Measurements from ENCODE around the gene CRISP2. TPM values are rescaled to one million over a fixed set of nuclear protein-coding genes. Genes with fewer than 3 reads are reported as not detected.
"Not testable (repeated sequence)": the region's sequence is repeated elsewhere in the genome, so short reads cannot be mapped to it uniquely, and the experiment has no call there.

The CRISP2 gene
- total and polyA plus RNA-seq, 2 experiments from 2014 or later: not detected

GRCh38 chr6:49666480-49666879, 46.9 kb downstream of the CRISP2 start:
- Histone ChIP-seq H3K9me2 (ENCODE audit: insufficient read depth) (no peaks in the 10 kb centered on the region), H3K9ac (no peak overlapping the region), H3K4me3 (no peak overlapping the region), H2AFZ (no peak overlapping the region), H4K20me1 (ENCODE audit: insufficient read depth) (no peaks in the 10 kb centered on the region), H3K79me2 (ENCODE audit: insufficient read depth) (no peaks in the 10 kb centered on the region), H3K4me1 (ENCODE audit: insufficient read depth) (no peaks in the 10 kb centered on the region), H3K4me2 (ENCODE audit: unreplicated experiment) (no peak overlapping the region), H3K27me3 (replicated peaks; ENCODE audit: insufficient read depth) (no peaks in the 10 kb centered on the region), H3K27ac (no peak overlapping the region), H3K36me3 (ENCODE audit: low read depth) (no peaks in the 10 kb centered on the region), H3F3A (ENCODE audit: insufficient read depth) (no peaks in the 10 kb centered on the region), H3K9me3 (ENCODE audit: low read depth) (no peaks in the 10 kb centered on the region)
- in situ Hi-C loops (cut with MboI): no loop called here
- no peak for DNase-seq
- TF ChIP-seq EZH2 (IDR thresholded peaks at IDR 0.05; ENCODE audit: insufficient read depth, poor library complexity, severe bottlenecking): no peak
- no peak for TF ChIP-seq EZH2phosphoT487 (IDR thresholded peaks at IDR 0.05; ENCODE audit: insufficient read depth, low read depth)
- 0% methylated on average over 1 of the region's 1 CpG for WGBS, 2 experiments (ENCODE audit: low coverage in 1 of 2, low lambda C conversion rate in 2 of 2, missing lambda C conversion rate in 2 of 2)

GRCh38 chr6:49664817-49665216, 48.5 kb downstream of the CRISP2 start:
- no peak overlapping the region for H3K9ac ChIP-seq
- DNase-seq: no peak
- 29 to 36% methylated on average over 3 of the region's 3 CpGs for WGBS, 2 experiments (ENCODE audit: low coverage in 1 of 2, low lambda C conversion rate in 2 of 2, missing lambda C conversion rate in 2 of 2)
- H3K9me2 ChIP-seq (ENCODE audit: insufficient read depth): no peaks in the 10 kb centered on the region
- no peaks in the 10 kb centered on the region for H4K20me1 ChIP-seq (ENCODE audit: insufficient read depth)
- no peaks in the 10 kb centered on the region for H3K79me2 ChIP-seq (ENCODE audit: insufficient read depth)
- H3F3A ChIP-seq (ENCODE audit: insufficient read depth): no peaks in the 10 kb centered on the region
- TF ChIP-seq EZH2phosphoT487 (IDR thresholded peaks at IDR 0.05; ENCODE audit: insufficient read depth, low read depth) (no peak), EZH2 (IDR thresholded peaks at IDR 0.05; ENCODE audit: insufficient read depth, poor library complexity, severe bottlenecking) (no peak)
- no peaks in the 10 kb centered on the region for H3K4me1 ChIP-seq (ENCODE audit: insufficient read depth)
- in situ Hi-C loops (cut with MboI): no loop called here
- no peaks in the 10 kb centered on the region for H3K36me3 ChIP-seq (ENCODE audit: low read depth)
- H2AFZ ChIP-seq: no peak overlapping the region
- H3K4me2 ChIP-seq (ENCODE audit: unreplicated experiment): no peak overlapping the region
- H3K4me3 ChIP-seq: no peak overlapping the region
- H3K27ac ChIP-seq: no peak overlapping the region
- no peaks in the 10 kb centered on the region for H3K9me3 ChIP-seq (ENCODE audit: low read depth)
- no peaks in the 10 kb centered on the region for H3K27me3 ChIP-seq (replicated peaks; ENCODE audit: insufficient read depth)

- H3K36me3 ChIP-seq (ENCODE audit: low read depth); H3K9me2 ChIP-seq (ENCODE audit: insufficient read depth); H3K9ac ChIP-seq; H3K27ac ChIP-seq; H2AFZ ChIP-seq; DNase-seq; H3K4me3 ChIP-seq; H3K4me2 ChIP-seq (ENCODE audit: unreplicated experiment); H3F3A ChIP-seq (ENCODE audit: insufficient read depth); H3K4me1 ChIP-seq (ENCODE audit: insufficient read depth); H3K27me3 ChIP-seq (replicated peaks; ENCODE audit: insufficient read depth); H4K20me1 ChIP-seq (ENCODE audit: insufficient read depth); H3K79me2 ChIP-seq (ENCODE audit: insufficient read depth); H3K9me3 ChIP-seq (ENCODE audit: low read depth); in situ Hi-C loops (cut with MboI): not testable (repeated sequence)
- 52 to 70% methylated on average over 1 of the region's 1 CpG for WGBS, 2 experiments (ENCODE audit: low coverage in 1 of 2, low lambda C conversion rate in 2 of 2, missing lambda C conversion rate in 2 of 2)
Observed at GRCh38 chr6:49664054-49664453, 49.3 kb downstream of the CRISP2 start.

- TF ChIP-seq EZH2 (IDR thresholded peaks at IDR 0.05; ENCODE audit: insufficient read depth, poor library complexity, severe bottlenecking) (no peak), EZH2phosphoT487 (IDR thresholded peaks at IDR 0.05; ENCODE audit: insufficient read depth, low read depth) (no peak)
- H3F3A ChIP-seq (ENCODE audit: insufficient read depth): no peaks in the 10 kb centered on the region
- H3K9me3 ChIP-seq (ENCODE audit: low read depth): no peaks in the 10 kb centered on the region
- no peaks in the 10 kb centered on the region for H3K79me2 ChIP-seq (ENCODE audit: insufficient read depth)
- no peaks in the 10 kb centered on the region for H3K4me1 ChIP-seq (ENCODE audit: insufficient read depth)
- no peak overlapping the region for H3K4me2 ChIP-seq (ENCODE audit: unreplicated experiment)
- no peaks in the 10 kb centered on the region for H3K36me3 ChIP-seq (ENCODE audit: low read depth)
- H3K9ac ChIP-seq: no peak overlapping the region
- WGBS, 2 experiments (ENCODE audit: low coverage in 1 of 2, low lambda C conversion rate in 2 of 2, missing lambda C conversion rate in 2 of 2): 5 to 10% methylated on average over 1 of the region's 1 CpG
- H4K20me1 ChIP-seq (ENCODE audit: insufficient read depth): no peaks in the 10 kb centered on the region
- no peaks in the 10 kb centered on the region for H3K9me2 ChIP-seq (ENCODE audit: insufficient read depth)
- H2AFZ ChIP-seq: no peak overlapping the region; the same call in 1 of the 2 replicates
- in situ Hi-C loops (cut with MboI): no loop called here
- H3K27me3 ChIP-seq (replicated peaks; ENCODE audit: insufficient read depth): no peaks in the 10 kb centered on the region
- no peak overlapping the region for H3K27ac ChIP-seq
- H3K4me3 ChIP-seq: no peak overlapping the region
- DNase-seq: no peak
Observed at GRCh38 chr6:49662892-49663261, 50.5 kb downstream of the CRISP2 start.

GRCh38 chr6:49662231-49662891, 51.0 kb downstream of the CRISP2 start:
- Histone ChIP-seq H3K9me2 (ENCODE audit: insufficient read depth) (no peaks in the 10 kb centered on the region), H3K9me3 (ENCODE audit: low read depth) (no peaks in the 10 kb centered on the region), H3K36me3 (ENCODE audit: low read depth) (no peaks in the 10 kb centered on the region), H3F3A (ENCODE audit: insufficient read depth) (no peaks in the 10 kb centered on the region), H3K4me2 (ENCODE audit: unreplicated experiment) (no peak overlapping the region), H3K27ac (no peak overlapping the region), H4K20me1 (ENCODE audit: insufficient read depth) (no peaks in the 10 kb centered on the region), H2AFZ (no peak overlapping the region), H3K27me3 (replicated peaks; ENCODE audit: insufficient read depth) (no peaks in the 10 kb centered on the region), H3K4me3 (no peak overlapping the region), H3K79me2 (ENCODE audit: insufficient read depth) (no peaks in the 10 kb centered on the region), H3K9ac (no peak overlapping the region), H3K4me1 (ENCODE audit: insufficient read depth) (no peaks in the 10 kb centered on the region)
- no peak for DNase-seq
- TF ChIP-seq EZH2phosphoT487 (IDR thresholded peaks at IDR 0.05; ENCODE audit: insufficient read depth, low read depth) (no peak), EZH2 (IDR thresholded peaks at IDR 0.05; ENCODE audit: insufficient read depth, poor library complexity, severe bottlenecking) (no peak)
- 43 to 61% methylated on average over 1 of the region's 1 CpG for WGBS, 2 experiments (ENCODE audit: low coverage in 1 of 2, low lambda C conversion rate in 2 of 2, missing lambda C conversion rate in 2 of 2)
- in situ Hi-C loops (cut with MboI): no loop called here
